ENCODE measurements around the gene SSC5D.

The SSC5D gene

DNA sequence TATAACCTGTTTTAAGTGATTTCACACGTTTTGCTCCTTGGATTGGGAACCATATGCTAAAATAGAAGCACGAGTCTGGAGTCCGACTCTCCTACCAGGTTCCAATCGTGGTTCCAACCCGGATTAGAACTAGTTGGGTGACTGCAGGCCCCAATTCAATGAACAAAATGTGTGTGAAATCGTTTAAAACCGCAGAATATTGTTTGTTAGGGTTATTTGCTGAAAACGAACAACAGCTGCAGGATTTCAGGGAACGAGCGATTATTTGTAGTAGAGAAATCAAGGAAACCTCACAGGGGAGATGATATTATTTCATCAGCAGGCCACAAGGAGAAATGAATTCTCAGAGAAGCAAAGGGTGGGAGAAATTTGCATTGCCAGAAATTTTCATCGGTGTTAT, 16.7 kb downstream of the SSC5D start:
- WGBS (ENCODE audit: insufficient coverage): 93% methylated on average over 11 of the region's 11 CpGs
- H3K4me3 ChIP-seq (ENCODE audit: control insufficient read depth in 1 of 7, extremely low read depth in 1 of 7, insufficient read depth in 4 of 7, low read depth in 2 of 7, low read length in 6 of 7): no peak overlapping the region
- POLR2A ChIA-PET: interaction anchor here (1.0 kb wide), 1 partner anchor 28 kb away, joined by 3 read pairs; no protein-coding TSS in a partner anchor
- DNase-seq: no peak
- H3K36me3 ChIP-seq (ENCODE audit: control insufficient read depth in 4 of 4, insufficient read depth in 4 of 4, low read length in 3 of 4): no peaks in the 10 kb centered on the region
- peaks cover 0 to 4% (median 0%) of the 10 kb centered on the region in 5 experiments for H3K9me3 ChIP-seq (ENCODE audit: control extremely low read depth in 1 of 5, control insufficient read depth in 4 of 5, insufficient read depth in 2 of 5, low read depth in 1 of 5, low read length in 4 of 5)
- peaks cover 0 to 2% (median 0%) of the 10 kb centered on the region in 5 experiments for H3K27me3 ChIP-seq (replicated peaks in 2 of 5; ENCODE audit: control insufficient read depth in 4 of 5, insufficient read depth in 5 of 5, low read length in 4 of 5)
- CTCF ChIA-PET: interaction anchor here (0.8 to 3.4 kb wide), 12 partner anchors 9 to 364 kb away, joined by 3 to 37 read pairs (median 6); partner anchors contain the start of gene ZNF865
- H3K27ac ChIP-seq (ENCODE audit: insufficient read depth in 1 of 2, low read depth in 1 of 2, low read length in 2 of 2, poor library complexity in 1 of 2, severe bottlenecking in 2 of 2): no peak overlapping the region
- peaks cover 0 to 10% (median 6%) of the 10 kb centered on the region in 4 experiments for H3K4me1 ChIP-seq (ENCODE audit: control extremely low read depth in 1 of 4, control insufficient read depth in 4 of 4, insufficient read depth in 4 of 4, low read length in 3 of 4)

DNA sequence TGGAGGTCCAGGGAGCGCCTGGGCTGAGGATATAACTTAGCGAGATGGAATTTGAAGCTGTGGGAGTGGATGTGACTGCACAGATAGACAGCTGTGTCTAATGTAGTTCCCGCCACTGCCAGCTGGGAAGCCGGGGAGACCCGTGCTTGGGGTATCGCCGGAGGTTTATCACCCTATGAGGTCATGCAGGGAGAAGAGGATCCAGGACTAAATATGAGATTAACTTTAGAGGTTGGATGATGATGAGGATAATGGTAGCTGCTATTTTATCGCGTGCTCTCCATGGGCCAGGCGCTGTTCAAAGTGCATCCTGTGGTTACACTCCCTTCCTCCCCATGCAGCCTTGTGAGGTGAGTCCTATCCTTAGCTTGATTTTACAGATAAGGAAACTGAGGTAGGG, 19.9 kb downstream of the SSC5D start:
- peaks cover 0 to 2% (median 0%) of the 10 kb centered on the region in 5 experiments for H3K27me3 ChIP-seq (replicated peaks in 2 of 5; ENCODE audit: control insufficient read depth in 4 of 5, insufficient read depth in 5 of 5, low read length in 4 of 5)
- POLR2A ChIA-PET: no interaction called here
- CTCF ChIA-PET: interaction anchor here (0.8 to 1.8 kb wide), 4 partner anchors 41 to 213 kb away, joined by 4 to 6 read pairs (median 4); no protein-coding TSS in a partner anchor

DNA sequence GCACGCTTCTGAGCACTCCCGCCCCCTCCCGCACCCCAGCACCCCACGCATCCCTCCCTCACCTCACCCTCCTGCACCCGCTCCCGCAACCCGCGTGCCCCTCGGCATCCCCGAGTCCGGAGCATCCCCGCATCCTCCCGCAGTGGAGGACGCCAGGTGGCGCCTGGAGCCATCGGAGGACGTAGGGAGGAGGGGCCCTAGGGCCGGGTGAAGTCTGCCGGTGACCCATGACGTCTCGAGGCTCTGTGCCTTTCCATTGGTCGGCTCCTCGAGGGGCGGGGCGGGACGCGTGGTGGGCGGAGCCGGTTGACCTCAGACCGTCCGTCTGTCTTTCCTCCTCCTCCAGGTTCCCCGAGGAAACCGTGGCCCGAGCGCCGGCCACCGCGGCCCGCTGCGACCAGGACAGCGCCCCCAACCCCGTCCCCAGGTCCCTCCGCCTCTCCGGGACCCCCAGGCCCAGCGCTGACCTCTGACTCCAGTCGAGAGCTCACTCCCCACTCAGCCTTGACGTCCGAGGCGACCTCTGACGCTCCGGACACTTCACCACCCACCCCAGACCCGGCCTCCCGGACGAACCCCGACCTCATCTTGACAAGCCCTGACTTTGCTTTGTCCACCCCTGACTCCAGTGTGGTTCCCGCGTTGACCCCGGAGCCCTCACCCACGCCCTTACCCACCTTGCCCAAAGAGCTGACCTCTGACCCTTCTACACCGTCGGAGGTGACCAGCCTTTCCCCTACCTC, 28.8 kb downstream of the SSC5D start:
- DNase-seq: peak; percentile 90 to 93 (median 90)
- Histone ChIP-seq H3K27ac (ENCODE audit: insufficient read depth in 1 of 2, low read depth in 1 of 2, low read length in 2 of 2, poor library complexity in 1 of 2, severe bottlenecking in 2 of 2) (peak overlapping the region; percentile 6 to 79), H3K9me3 (ENCODE audit: control extremely low read depth in 1 of 5, control insufficient read depth in 4 of 5, insufficient read depth in 2 of 5, low read depth in 1 of 5, low read length in 4 of 5) (no peaks in the 10 kb centered on the region), H3K27me3 (replicated peaks in 2 of 5; ENCODE audit: control insufficient read depth in 4 of 5, insufficient read depth in 5 of 5, low read length in 4 of 5) (no peaks in the 10 kb centered on the region), H3K36me3 (ENCODE audit: control insufficient read depth in 4 of 4, insufficient read depth in 4 of 4, low read length in 3 of 4) (no peaks in the 10 kb centered on the region), H3K4me1 (ENCODE audit: control extremely low read depth in 1 of 4, control insufficient read depth in 4 of 4, insufficient read depth in 4 of 4, low read length in 3 of 4) (peaks cover 0 to 7% (median 4%) of the 10 kb centered on the region in 4 experiments), H3K4me3 (ENCODE audit: control insufficient read depth in 1 of 7, extremely low read depth in 1 of 7, insufficient read depth in 4 of 7, low read depth in 2 of 7, low read length in 6 of 7) (peak overlapping the region in 6 of 7 experiments; percentile 27 to 79 (median 64))
- POLR2A ChIA-PET: no interaction called here
- CTCF ChIA-PET: interaction anchor here (1.0 to 6.2 kb wide), 8 partner anchors 10 to 116 kb away, joined by 3 to 53 read pairs (median 6); partner anchors contain the start of gene ZNF865
- 12% methylated on average over 41 of the region's 61 CpGs for WGBS (ENCODE audit: insufficient coverage)

More for the DNA sequence above, 19.9 kb downstream of the SSC5D start:
- H3K36me3 ChIP-seq (ENCODE audit: control insufficient read depth in 4 of 4, insufficient read depth in 4 of 4, low read length in 3 of 4): no peaks in the 10 kb centered on the region
- WGBS (ENCODE audit: insufficient coverage): 77% methylated on average over 7 of the region's 10 CpGs
- no peak for DNase-seq
- H3K9me3 ChIP-seq (ENCODE audit: control extremely low read depth in 1 of 5, control insufficient read depth in 4 of 5, insufficient read depth in 2 of 5, low read depth in 1 of 5, low read length in 4 of 5): no peaks in the 10 kb centered on the region
- H3K4me3 ChIP-seq (ENCODE audit: control insufficient read depth in 1 of 7, extremely low read depth in 1 of 7, insufficient read depth in 4 of 7, low read depth in 2 of 7, low read length in 6 of 7): no peak overlapping the region
- peaks cover 0 to 10% (median 6%) of the 10 kb centered on the region in 4 experiments for H3K4me1 ChIP-seq (ENCODE audit: control extremely low read depth in 1 of 4, control insufficient read depth in 4 of 4, insufficient read depth in 4 of 4, low read length in 3 of 4)
- no peak overlapping the region for H3K27ac ChIP-seq (ENCODE audit: insufficient read depth in 1 of 2, low read depth in 1 of 2, low read length in 2 of 2, poor library complexity in 1 of 2, severe bottlenecking in 2 of 2)

DNA sequence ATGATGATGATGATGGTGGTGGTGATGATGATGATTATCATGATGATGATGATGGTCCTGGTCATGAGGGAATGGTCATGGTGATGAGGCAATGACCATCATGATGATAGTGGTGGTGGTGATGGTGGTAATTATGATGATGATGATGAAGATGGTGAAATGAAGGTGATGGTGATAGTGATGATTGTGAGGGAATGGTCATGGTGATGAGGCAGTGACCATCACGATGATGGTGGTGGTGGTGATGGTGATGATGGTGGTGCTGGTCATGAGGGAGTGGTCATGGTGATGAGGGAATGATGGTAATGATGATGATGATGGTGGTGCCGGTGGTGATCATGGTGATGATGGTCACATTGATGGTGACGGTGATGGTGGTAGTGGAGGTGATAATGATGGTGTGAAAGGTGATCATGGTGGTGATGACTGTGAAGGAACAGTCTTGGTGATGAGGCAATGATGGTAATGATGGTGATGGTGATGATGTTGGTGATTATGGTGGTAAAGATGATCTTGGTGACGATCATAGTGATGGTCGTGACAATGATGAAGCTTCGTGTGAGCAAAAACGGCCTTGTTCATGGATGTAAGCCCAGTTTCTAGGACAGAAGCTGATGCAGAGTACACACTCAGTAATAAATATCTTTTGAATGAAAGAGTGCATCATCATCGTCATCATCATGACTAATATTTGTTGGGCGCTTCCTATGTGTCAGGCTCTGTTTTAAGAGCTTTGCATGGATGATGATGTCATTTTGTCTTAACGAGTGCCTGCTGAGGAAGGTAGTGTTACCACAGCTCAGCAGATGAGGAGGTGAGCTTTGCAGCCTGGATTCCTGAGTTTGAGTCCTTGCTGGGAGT, 31.4 kb downstream of the SSC5D start:
- DNase-seq: peak; percentile 12 to 60 (median 43)
- H3K27ac ChIP-seq (ENCODE audit: insufficient read depth in 1 of 2, low read depth in 1 of 2, low read length in 2 of 2, poor library complexity in 1 of 2, severe bottlenecking in 2 of 2): no peak overlapping the region
- H3K9me3 ChIP-seq (ENCODE audit: control extremely low read depth in 1 of 5, control insufficient read depth in 4 of 5, insufficient read depth in 2 of 5, low read depth in 1 of 5, low read length in 4 of 5): no peaks in the 10 kb centered on the region
- POLR2A ChIA-PET: no interaction called here
- peaks cover 0 to 7% (median 4%) of the 10 kb centered on the region in 4 experiments for H3K4me1 ChIP-seq (ENCODE audit: control extremely low read depth in 1 of 4, control insufficient read depth in 4 of 4, insufficient read depth in 4 of 4, low read length in 3 of 4)
- no peaks in the 10 kb centered on the region for H3K27me3 ChIP-seq (replicated peaks in 2 of 5; ENCODE audit: control insufficient read depth in 4 of 5, insufficient read depth in 5 of 5, low read length in 4 of 5)
- H3K36me3 ChIP-seq (ENCODE audit: control insufficient read depth in 4 of 4, insufficient read depth in 4 of 4, low read length in 3 of 4): no peaks in the 10 kb centered on the region
- no peak overlapping the region for H3K4me3 ChIP-seq (ENCODE audit: control insufficient read depth in 1 of 7, extremely low read depth in 1 of 7, insufficient read depth in 4 of 7, low read depth in 2 of 7, low read length in 6 of 7)
- CTCF ChIA-PET: no interaction called here
- 93% methylated on average over 9 of the region's 10 CpGs for WGBS (ENCODE audit: insufficient coverage)

DNA sequence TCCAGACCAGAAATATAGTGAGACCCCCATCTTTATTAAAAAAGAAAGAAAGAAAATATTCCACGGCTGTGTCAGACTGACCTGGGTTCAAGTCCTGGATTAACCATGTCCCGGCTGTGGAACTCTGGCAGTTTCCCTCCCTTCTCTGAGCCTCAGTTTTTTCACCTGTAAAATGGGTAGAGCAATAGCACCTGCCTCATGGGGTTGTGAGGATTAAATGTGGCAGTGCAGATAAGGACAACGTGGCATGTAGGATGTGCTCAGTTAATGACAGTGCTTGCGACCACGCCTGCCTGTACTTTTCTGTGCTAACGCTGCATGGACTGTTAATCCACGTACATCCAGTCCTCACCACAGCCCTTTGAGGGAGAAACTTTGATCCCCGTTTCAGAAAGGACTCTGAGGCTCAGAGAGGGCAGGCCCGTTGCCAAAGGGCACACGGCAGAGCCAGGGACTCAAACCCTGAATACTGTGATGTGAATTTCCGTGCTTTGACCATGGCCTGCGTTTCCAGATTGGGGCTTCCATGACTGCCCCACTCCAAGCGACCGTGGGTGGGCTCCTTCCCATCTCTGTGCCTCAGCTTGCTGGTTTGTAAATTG, 32.6 kb downstream of the SSC5D start:
- WGBS (ENCODE audit: insufficient coverage): 91% methylated on average over 12 of the region's 14 CpGs
- POLR2A ChIA-PET: no interaction called here
- Histone ChIP-seq H3K9me3 (ENCODE audit: control extremely low read depth in 1 of 5, control insufficient read depth in 4 of 5, insufficient read depth in 2 of 5, low read depth in 1 of 5, low read length in 4 of 5) (no peaks in the 10 kb centered on the region), H3K4me1 (ENCODE audit: control extremely low read depth in 1 of 4, control insufficient read depth in 4 of 4, insufficient read depth in 4 of 4, low read length in 3 of 4) (peaks cover 0 to 10% (median 4%) of the 10 kb centered on the region in 4 experiments), H3K4me3 (ENCODE audit: control insufficient read depth in 1 of 7, extremely low read depth in 1 of 7, insufficient read depth in 4 of 7, low read depth in 2 of 7, low read length in 6 of 7) (no peak overlapping the region), H3K36me3 (ENCODE audit: control insufficient read depth in 4 of 4, insufficient read depth in 4 of 4, low read length in 3 of 4) (no peaks in the 10 kb centered on the region), H3K27me3 (replicated peaks in 2 of 5; ENCODE audit: control insufficient read depth in 4 of 5, insufficient read depth in 5 of 5, low read length in 4 of 5) (no peaks in the 10 kb centered on the region), H3K27ac (ENCODE audit: insufficient read depth in 1 of 2, low read depth in 1 of 2, low read length in 2 of 2, poor library complexity in 1 of 2, severe bottlenecking in 2 of 2) (no peak overlapping the region)
- peak in 2 of 3 donors; percentile 20 to 44 for DNase-seq
- CTCF ChIA-PET: no interaction called here

DNA sequence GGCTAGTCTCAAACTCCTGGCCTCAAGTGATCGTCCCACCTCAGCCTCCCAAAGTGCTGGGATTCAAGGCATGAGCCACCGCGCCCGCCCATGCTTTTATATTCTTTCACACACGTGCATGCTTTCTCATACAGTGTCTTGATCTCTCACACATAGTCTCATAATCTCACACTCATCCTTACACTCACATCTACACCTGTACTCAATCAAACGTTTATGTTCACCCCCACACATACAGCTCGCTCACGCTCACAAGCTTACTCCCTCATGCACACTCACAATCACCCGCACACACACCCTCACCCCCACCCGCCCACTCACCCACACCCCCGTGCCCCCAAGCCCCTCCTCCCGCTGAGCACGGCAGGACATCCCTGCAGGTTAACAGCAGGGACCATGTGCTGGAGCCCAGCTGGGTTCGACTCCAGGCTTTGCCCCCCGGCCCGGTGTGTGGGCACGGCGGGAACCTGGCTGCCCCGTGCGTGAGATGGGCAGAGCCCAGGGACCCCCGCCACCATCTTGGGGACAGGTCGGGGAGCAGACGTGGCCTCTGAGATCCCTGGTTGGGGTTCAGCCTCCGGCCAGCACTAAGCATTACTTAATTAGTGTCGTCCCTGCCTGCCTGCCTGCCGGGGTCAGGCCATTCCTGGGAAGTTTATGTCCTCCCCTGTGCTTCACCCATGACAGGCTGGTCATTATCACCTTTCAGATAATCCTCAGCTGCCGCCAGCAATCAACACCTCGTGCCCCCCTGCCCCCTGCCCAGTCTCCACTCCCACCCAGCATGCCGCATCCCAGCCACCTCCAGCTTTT, 37.3 kb downstream of the SSC5D start:
- Histone ChIP-seq H3K36me3 (ENCODE audit: control insufficient read depth in 4 of 4, insufficient read depth in 4 of 4, low read length in 3 of 4) (no peaks in the 10 kb centered on the region), H3K4me1 (ENCODE audit: control extremely low read depth in 1 of 4, control insufficient read depth in 4 of 4, insufficient read depth in 4 of 4, low read length in 3 of 4) (peaks cover 0 to 14% (median 5%) of the 10 kb centered on the region in 4 experiments), H3K27ac (ENCODE audit: insufficient read depth in 1 of 2, low read depth in 1 of 2, low read length in 2 of 2, poor library complexity in 1 of 2, severe bottlenecking in 2 of 2) (no peak overlapping the region), H3K4me3 (ENCODE audit: control insufficient read depth in 1 of 7, extremely low read depth in 1 of 7, insufficient read depth in 4 of 7, low read depth in 2 of 7, low read length in 6 of 7) (no peak overlapping the region), H3K9me3 (ENCODE audit: control extremely low read depth in 1 of 5, control insufficient read depth in 4 of 5, insufficient read depth in 2 of 5, low read depth in 1 of 5, low read length in 4 of 5) (no peaks in the 10 kb centered on the region), H3K27me3 (replicated peaks in 2 of 5; ENCODE audit: control insufficient read depth in 4 of 5, insufficient read depth in 5 of 5, low read length in 4 of 5) (no peaks in the 10 kb centered on the region)
- no peak for DNase-seq
- WGBS (ENCODE audit: insufficient coverage): 85% methylated on average over 22 of the region's 29 CpGs
- ChIA-PET CTCF (interaction anchor here (0.7 to 1.3 kb wide), 2 partner anchors 21 to 81 kb away, joined by 3 read pairs; no protein-coding TSS in a partner anchor), POLR2A (interaction anchor here (1.0 kb wide), 1 partner anchor 80 kb away, joined by 3 read pairs; the partner anchor contains the start of gene ZNF865)
